Bronchial epithelial cell (primary cell): ENCODE measurements around the gene HOXB13. TPM values are rescaled to one million over a fixed set of nuclear protein-coding genes. Genes with fewer than 3 reads are reported as not detected.

Source experiments
- DNase-seq: peaks from one replicate; pipeline ENCODE4 v3.0.0-alpha.2; 2010; ENCODE audit warnings: low read depth
- FAIRE-seq: peaks from 2 replicates; lab custom pipeline; 2011; peaks lifted over from hg19 to GRCh38; lab: Jason Lieb, UNC
- H3K27me3 ChIP-seq: 2 replicates; pipeline ENCODE4 v1.5.1; 2011; ENCODE audit warnings: low read length; ENCODE audit not compliant: control insufficient read depth, insufficient read depth
- H3K36me3 ChIP-seq: 2 replicates; pipeline ENCODE4 v1.5.1; 2011; ENCODE audit warnings: low read length; ENCODE audit not compliant: control insufficient read depth, insufficient read depth
- H3K4me3 ChIP-seq: 2 replicates; pipeline ENCODE4 v1.5.1; 2011; ENCODE audit warnings: mild to moderate bottlenecking, low read depth, low read length, control low read depth
- total RNA-seq: library from RNA; depleted of rRNA; stranded (reverse); fragments of >200 nt; gene quantifications from 2 replicates; pipeline ENCODE4 v1.2.1, GENCODE V29; 2014
- TF ChIP-seq, protein P1 (sequence below): IDR thresholded peaks from 2 replicates; pipeline ENCODE4 v1.5.1; 2011; ENCODE audit warnings: mild to moderate bottlenecking, moderate library complexity, low read length, control low read depth, inconsistent platforms; ENCODE audit not compliant: insufficient read depth, severe bottlenecking

HOXB13 gene
- total RNA-seq, 1 donor from 2014 or later: not detected

DNA sequence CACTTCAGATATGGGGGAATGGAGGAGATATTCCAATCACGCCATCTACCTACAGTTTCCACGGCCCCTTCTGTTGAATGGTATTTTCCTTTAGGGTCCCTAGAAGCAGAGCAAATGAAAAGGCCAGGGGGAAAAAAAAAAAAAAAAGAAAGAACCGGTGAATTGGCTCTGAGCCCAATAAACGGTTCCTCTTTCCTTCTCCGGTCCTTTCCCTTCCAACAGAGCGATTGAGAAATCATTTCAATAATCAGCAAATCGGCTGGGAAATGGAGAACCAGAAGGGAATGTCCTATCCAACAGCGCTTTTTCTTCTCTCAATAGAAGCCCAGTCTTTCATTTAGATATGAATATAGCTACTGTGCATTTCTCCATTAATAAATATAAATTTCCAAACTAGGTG is 26.8 kb upstream of the HOXB13 start:
- Histone ChIP-seq H3K4me3 (no peak overlapping the region), H3K27me3 (peaks cover 54% of the 10 kb centered on the region), H3K36me3 (no peaks in the 10 kb centered on the region)
- FAIRE-seq (no peak), DNase-seq (no peak)
- TF ChIP-seq, protein P1, sequence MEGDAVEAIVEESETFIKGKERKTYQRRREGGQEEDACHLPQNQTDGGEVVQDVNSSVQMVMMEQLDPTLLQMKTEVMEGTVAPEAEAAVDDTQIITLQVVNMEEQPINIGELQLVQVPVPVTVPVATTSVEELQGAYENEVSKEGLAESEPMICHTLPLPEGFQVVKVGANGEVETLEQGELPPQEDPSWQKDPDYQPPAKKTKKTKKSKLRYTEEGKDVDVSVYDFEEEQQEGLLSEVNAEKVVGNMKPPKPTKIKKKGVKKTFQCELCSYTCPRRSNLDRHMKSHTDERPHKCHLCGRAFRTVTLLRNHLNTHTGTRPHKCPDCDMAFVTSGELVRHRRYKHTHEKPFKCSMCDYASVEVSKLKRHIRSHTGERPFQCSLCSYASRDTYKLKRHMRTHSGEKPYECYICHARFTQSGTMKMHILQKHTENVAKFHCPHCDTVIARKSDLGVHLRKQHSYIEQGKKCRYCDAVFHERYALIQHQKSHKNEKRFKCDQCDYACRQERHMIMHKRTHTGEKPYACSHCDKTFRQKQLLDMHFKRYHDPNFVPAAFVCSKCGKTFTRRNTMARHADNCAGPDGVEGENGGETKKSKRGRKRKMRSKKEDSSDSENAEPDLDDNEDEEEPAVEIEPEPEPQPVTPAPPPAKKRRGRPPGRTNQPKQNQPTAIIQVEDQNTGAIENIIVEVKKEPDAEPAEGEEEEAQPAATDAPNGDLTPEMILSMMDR: no peak

DNA sequence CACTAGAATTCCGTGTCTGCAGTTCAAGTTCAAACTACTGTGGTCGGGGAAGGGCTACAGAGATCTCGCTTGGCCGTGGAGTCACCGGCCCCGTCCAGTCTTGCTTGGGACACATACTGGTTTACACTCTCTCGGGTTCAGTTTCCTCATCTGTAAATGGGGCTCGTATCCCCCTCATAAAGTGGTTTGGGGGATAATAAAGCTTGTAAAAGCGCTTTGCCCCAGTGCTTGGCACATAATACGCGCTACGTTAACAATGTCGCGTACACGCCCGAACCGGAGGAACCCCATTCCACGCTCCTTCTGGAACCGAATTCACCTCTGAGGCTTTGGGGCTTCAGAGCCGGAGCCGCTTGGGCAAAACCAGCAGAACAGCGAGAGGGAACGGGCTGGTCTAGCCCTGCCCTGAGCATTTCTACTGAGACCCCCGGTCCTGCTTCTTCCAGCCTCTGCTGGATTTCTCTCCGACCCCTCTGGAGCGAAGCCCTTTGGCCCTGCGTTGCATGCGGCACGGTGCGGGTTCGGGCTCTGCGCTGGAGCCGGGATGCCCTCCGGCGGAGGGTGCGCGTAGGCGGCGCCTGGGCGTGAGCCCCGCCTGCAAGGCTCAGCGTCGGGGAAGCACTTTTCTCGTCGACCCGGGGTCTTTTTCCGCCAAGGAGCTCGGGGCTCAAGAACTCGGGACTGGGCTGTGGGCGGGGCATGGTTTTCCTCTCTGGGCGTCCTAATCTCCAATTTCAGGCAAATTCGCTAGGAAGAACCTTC is 26.1 kb upstream of the HOXB13 start:
- H3K36me3 ChIP-seq: no peaks in the 10 kb centered on the region
- FAIRE-seq (no peak), DNase-seq (no peak)
- TF ChIP-seq, protein P1: no peak
- H3K4me3 ChIP-seq: no peak overlapping the region
- H3K27me3 ChIP-seq: peaks cover 61% of the 10 kb centered on the region

DNA sequence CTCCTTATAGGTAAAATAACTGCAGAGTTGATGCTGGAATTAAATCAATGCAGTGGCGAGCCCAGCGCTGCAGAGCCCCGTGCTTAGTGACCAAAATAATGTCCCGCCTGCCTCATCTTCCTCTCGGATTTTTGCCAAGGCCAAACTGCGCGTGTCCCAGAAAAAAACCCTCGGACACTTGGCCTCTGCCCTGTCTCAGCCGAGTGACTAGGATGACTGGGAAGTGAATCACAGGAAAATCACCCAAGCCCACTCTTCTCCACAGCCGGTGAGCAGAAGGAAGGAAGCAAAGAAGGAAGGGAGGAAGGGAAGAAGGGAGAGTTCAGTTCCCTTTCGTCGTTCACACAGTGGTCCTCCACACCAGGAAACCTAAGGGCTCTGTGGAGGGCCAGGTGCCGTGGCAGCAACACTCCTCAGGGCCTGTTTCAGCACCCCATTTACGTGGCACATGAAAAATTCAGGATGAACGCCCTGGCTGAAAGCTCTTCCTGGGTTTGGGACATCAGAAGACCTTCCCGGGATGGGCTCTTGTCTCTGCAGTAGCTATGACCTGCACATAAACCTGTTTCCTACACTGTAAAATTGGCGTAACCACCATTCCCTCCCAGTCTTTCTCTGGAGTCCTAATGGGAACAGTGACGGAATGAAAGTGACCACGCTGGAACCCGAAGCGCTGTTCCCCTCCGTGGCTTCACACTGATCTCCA is 25.4 kb upstream of the HOXB13 start:
- FAIRE-seq: no peak
- H3K36me3 ChIP-seq: no peaks in the 10 kb centered on the region
- no peak for DNase-seq
- no peak overlapping the region for H3K4me3 ChIP-seq
- TF ChIP-seq, protein P1: no peak
- peaks cover 67% of the 10 kb centered on the region for H3K27me3 ChIP-seq

DNA sequence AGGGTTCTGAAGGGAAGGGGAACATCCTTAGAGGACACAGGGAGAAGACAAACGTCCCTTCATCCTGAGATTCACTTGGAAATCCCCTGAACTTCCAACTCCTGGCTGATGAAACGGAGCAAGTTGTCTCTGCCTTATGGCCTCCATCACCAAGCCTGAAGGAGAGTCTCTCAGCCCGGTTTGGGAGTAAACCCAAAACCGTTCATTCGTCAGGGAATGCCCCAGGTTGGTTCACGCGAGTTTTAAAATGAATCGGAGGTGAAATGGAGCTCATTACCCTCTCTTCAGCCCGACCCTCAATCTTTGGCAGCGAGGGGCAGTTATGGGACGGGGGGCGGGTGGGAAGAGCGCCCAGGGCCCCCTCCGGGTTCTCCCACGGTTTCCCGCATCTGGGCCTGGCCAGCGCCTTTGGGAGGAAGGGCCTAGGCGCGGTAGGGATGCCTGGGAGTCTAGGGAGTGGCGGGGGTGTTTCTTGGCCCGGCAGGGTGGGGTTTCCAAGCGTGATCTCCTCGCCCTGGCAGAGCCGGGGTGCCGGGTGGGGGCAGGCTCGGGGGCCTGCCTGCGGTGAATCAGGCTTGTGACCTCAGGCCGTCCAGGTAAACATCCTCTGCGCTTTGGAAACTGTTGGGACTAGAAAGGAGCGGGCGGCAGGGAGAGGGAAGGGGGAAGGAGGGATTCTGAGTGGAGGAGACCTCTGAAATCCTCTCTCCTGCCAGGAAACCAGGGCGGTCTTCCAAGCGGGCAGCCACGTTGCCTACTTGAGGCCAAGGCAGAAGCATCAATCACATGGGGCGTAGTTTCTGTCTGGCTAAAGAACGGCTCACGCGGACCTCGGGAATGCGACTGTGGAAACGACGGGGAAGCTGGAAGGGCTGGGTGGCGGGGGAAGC is 24.1 kb upstream of the HOXB13 start:
- TF ChIP-seq, protein P1: no peak
- no peak for DNase-seq
- Histone ChIP-seq H3K36me3 (no peaks in the 10 kb centered on the region), H3K27me3 (peaks cover 69% of the 10 kb centered on the region), H3K4me3 (no peak overlapping the region)
- FAIRE-seq: no peak

DNA sequence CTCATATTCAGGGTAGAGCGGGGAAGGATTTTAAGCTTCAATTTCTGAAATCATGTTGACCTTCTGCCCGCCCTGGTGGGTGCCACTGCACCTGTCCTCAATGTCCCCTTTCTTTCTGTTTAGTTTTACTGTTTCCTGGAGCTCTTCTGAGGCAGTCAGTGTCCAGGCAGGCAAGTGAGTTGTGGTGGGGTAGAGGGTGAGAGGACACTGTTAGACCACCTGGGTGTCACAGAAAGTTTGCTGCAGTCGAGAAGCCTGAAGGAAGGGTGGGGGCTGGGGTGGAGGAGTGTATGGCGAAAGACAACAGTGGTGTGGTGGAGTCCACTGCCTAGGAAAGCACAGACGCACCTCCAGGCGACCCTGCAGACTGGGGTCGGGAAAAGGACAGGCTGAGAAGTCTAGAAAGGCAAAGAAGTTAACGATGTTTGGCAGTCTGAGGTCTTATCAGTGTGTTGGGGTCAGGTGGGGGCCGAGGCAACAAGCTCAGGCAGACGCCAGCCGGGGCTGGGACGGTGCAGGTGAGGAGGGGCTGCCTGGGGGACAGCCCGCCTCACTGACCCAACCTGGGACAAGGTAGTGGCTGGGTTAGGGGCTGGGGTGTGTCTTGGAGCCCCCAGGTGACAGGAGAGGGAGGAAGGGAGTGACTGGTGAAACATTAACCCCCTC is 23.3 kb upstream of the HOXB13 start:
- FAIRE-seq: no peak

More for the DNA sequence above, 23.3 kb upstream of the HOXB13 start:
- Histone ChIP-seq H3K27me3 (peaks cover 69% of the 10 kb centered on the region), H3K36me3 (no peaks in the 10 kb centered on the region), H3K4me3 (no peak overlapping the region)
- no peak for DNase-seq
- TF ChIP-seq, protein P1: no peak
